NCI-H2227 treated with DMSO at 0.1 percent for 48 hours (cell line): ENCODE results near the gene FMN2.

Experiments used
- DNase-seq: peaks from one replicate; lab custom pipeline; 2025; lab: John Stamatoyannopoulos, UW

FMN2 gene

DNA sequence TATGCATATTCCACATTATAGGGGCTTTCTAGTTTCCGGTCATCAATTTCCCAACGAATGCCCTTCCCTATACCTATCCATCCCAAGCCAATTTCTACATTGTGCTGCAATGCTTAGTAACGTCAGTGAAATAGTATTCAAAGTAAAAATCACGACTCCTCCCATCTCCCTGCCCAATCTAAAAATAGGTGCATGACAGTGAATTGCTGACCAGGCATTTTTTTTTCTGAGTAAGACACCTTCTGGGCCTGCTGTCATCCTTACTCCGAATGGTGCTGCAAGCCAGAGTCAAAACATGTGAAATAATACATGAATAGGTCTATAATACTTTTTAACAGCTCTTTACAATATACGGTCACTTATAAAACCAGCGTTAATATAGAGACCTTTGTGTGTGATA lies 400.1 kb downstream of the FMN2 start:
- no peak for DNase-seq

DNA sequence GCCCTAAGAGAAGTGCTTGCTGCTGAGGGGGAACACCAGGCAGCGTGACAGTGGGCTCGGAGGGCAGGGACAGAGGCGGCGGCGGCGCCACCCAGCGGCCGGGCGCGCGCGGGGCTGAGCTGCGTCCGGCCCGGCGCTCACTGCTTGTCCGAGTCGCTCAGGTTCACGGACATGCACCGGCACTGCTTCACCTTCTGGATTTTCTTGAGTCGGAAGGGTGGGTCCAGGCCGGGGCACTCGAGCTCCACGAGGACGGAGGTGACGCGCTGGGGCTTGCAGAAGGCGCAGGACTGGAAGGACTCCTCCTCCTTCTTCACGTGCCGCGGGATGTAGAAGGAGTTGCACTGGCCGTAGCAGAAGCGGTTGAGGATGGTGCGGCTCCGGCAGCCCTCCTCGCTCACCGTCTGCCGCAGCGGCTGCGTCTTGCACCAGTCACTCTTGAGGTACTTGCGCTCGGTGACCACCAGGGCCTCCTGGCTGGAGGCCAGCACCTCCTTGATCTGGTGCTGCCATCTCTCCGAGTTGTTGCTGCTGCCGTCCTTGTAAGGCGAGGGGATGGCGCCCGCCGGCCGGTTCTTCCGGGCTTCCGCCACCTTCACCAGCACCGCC lies 401.3 kb downstream of the FMN2 start:
- no peak for DNase-seq

DNA sequence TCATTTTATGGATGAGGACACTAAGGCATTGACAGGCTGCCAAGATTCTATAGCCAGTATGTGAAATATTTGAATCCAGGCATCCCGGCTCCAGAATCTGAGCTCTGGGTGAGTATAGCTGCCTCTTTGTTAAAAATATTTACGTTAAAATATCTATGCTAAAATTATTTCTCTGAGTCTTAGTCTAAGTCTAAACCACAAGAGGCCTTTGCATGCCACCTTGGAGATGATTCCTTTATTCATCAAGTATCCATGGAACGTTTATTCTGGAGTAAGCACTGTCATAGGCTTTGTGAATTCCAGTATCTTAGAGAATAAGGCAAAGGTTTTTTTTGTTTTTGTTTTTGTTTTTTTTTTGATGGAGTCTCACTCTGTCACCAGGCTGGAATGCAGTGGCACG lies 403.9 kb downstream of the FMN2 start:
- DNase-seq = no peak

GRCh38 chr1:240496356-240496755 lies 404.7 kb downstream of the FMN2 start:
- no peak for DNase-seq

DNA sequence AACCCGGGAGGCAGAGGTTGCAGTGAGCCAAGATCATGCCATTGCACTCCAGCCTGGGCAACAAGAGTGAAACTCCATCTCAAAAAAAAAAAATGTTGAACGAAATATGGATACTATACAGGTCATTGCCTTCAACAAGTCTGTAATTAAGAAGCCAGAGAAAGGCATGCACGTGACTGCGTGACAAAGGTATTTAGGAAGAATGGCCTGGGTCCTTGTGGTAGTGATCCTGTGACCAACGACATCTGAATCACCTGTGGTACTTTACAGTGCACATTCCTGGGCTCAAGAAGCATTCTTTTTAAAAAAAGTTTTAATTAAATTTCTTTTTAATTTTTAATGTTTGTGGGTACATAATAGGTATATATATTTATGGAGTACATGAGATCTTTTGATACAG lies 405.3 kb downstream of the FMN2 start:
- no peak for DNase-seq

- no peak for DNase-seq
Observed at GRCh38 chr1:240497908-240498307, 406.2 kb downstream of the FMN2 start.

DNA sequence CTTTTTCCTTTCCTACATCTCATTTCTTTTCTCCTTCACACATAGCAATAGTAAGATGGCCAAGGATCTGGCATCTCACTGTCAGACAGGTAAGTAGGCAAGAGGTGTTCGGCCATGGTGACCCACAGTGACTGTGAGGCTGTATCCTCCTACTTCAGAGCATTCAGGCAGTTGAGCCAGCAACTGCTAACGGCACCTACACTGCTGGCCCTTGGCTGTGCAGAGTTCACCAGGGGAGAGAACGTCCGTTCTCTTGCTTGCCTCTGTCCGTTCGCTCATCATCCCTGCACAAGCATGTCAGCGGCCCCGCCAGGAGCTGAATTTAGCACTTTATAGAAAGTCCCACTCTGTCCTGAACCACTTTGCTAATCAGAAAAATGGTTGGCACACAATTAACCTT lies 406.7 kb downstream of the FMN2 start:
- DNase-seq = no peak

DNA sequence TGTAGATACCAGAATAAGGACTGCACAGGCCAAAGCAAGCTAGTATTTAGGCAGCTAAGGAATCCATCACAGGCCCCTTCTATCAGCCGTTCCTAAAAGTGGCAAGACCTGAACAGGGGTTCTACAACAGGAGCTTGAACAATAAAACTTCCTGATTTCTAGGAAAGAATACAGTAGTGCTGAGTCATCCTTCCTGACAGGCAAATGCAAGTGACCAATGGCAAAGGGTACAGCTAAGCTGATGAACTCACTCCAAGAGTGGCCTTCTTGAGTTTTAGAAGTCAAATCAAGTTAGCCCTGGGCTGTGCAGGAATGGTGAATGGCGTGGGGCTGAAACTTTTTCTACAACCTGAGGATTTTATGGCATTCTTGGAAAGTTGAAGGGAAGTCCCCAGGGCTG lies 407.3 kb downstream of the FMN2 start:
- DNase-seq = no peak

DNA sequence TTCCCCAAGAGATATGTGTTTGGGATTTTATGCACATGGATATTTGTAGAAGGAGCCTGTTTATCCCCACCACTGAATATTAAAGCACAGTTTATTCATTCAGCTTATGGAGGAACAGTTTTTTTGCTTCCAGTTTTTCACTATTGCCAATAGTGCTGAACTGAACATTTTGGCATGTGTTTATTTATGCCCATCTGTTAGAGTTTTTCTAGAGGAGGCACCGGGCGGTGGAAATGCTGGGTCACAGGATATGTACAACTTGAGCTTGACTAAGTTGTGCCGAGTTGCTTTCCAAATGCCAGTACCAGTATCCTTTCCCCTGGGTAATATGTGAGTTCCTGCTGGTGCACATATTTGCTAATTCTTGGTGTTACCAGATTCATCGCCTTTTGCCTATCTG lies 409.0 kb downstream of the FMN2 start:
- DNase-seq = no peak

DNA sequence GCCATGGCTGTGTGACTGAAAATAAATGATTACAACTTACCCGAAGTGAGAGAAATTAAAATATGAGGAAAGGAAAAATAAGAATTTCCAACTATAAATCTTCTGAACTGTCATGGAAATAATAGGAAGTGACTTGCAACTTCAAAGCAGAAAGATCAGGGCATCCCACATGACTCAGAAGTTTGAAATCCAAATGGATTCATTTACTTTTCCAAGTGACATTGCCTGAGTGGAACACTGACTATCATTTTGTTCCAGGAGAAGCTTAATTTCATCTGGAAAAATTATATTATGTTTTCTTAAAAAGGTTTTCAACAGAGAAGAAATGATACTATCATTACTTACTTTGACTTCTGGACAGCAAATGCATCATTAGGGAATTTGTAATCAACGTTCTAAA lies 409.4 kb downstream of the FMN2 start:
- DNase-seq = no peak

- DNase-seq = no peak
Observed at GRCh38 chr1:240503036-240503435, 411.4 kb downstream of the FMN2 start.

GRCh38 chr1:240503558-240503957 lies 411.9 kb downstream of the FMN2 start:
- DNase-seq = no peak

- no peak for DNase-seq
Observed at GRCh38 chr1:240506176-240506575, 414.5 kb downstream of the FMN2 start.

- no peak for DNase-seq
Observed at GRCh38 chr1:240508201-240508600, 416.5 kb downstream of the FMN2 start.

- DNase-seq = no peak
Observed at GRCh38 chr1:240508950-240509349, 417.3 kb downstream of the FMN2 start.

DNA sequence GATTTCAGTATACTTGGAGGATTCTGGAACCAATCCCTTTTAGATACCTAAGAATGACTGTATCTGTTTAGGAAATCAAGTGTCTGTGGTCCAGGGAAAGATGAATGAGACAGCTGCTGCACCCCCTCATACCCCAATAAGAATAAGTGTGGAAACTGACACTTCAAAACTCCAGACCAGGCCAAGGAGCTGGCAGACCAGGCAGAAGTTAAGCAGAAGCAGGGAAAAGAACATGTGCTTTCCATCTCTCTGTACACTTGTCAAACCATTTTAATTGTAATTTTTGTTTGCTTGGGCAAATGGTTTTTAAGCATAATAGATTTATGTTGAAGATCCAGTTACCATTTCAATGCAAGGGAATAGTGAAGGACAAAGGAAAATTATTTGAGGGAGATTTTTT lies 420.1 kb downstream of the FMN2 start:
- DNase-seq = no peak

- DNase-seq = no peak
Observed at GRCh38 chr1:240515505-240515904, 423.8 kb downstream of the FMN2 start.

DNA sequence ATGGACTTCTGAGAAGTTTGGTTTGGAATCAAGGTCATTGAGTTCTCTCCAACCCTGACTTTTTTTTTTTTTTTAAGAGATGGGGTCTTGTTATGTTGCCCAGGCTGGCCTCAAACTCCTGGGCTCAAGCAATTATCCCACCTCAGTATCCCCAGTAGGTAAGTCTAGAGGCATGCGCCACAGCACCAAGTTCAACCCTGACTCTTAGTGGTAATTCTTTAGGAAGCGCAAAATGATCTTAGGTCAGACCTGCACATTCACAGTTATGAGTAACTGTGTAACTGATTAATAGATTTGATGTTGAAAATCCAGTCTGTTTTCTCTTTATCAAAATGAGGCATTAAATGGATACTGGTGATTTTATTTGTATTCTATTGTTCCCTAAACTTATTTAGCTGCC lies 424.4 kb downstream of the FMN2 start:
- DNase-seq = no peak

GRCh38 chr1:240517891-240518290 lies 426.2 kb downstream of the FMN2 start:
- DNase-seq = no peak

DNA sequence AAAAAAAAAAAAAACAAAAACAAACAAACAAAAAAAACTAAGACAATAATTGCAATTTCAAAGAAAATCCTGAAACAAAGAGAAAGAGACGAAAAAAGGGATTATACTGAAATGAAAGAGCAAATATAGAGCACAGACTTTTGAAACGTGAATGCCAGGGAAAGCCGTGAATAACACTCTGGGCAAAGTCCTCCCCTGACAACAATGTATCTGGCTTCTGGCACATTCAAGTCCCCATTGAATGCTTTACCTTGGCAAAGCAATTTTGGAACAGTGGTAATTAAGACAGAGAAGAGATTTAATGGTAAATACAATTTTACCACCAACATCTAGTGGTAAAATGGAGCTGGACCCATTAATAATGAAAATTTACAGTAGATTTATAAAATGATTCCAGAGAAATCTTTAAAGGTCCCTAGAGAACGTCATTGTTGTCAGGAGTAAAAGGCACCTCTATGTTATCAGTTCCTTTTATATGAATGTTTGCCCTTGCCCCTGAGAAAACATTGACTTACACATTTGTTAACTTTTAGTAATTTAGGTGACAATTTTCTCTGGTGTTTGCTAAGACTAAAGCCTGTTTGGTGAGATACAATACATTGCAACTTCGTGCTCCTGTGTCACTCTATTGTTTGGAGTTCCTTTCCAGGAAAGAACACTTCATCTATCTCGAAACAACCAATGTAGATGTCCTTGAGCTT lies 430.6 kb downstream of the FMN2 start:
- no peak for DNase-seq

DNA sequence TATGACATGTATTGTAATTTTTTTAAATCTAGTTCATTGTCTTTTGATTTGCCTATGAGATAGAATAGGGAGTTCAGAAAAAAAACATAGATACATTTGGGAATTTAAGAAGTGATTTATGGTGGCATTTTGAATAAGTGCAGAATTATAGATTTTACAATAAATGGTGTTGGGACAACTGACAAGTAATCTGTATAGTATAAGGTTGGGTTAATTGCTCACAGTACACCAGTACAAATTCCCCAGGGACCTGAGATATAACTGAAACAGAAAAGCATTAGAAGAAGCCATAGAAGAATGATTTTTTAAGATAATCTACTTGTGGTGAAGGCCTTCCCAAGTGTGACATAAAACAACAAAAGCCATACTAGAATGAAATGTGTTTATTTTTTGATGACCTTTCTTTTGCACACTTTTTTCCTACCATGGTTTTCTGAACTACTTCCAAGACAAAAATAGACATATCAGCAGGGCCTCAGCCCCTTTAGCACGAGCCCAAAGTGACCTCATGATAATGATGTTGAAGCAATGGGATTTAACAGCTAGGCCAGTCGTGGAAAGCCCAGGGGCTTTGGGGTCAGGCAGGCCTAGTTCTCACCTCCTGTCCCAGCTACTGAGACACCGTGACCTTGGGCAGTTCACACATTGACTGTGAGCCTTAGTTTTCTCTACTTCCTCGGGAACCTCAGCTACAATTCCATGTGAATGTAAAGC lies 432.8 kb downstream of the FMN2 start:
- no peak for DNase-seq
